T-helper 1 cell treated with Interleukin-12 subunit alpha and Interleukin-12 subunit beta and Interleukin-4 antibody, amounts not matched to agents 30 ng/mL and 1 ng/mL, for 36 hours (primary cell): ENCODE measurements around the gene PSMD5. TPM values are rescaled to one million over a fixed set of nuclear protein-coding genes. Genes with fewer than 3 reads are reported as not detected.
"Not testable (repeated sequence)": the region's sequence is repeated elsewhere in the genome, so short reads cannot be mapped to it uniquely, and the experiment has no call there.

Experiments
- intact Hi-C: fragments of 100-400 bp; cut with micrococcal nuclease; formaldehyde crosslinking; loops from one replicate; pipeline ENCODE4 v1.15.1; 2024
- total RNA-seq: library from RNA; stranded (reverse); gene quantifications from 2 replicates; pipeline ENCODE4 v1.2.3, GENCODE V29; 2022

The PSMD5 gene
- total RNA-seq, 1 donor from 2014 or later, result 53.3 TPM

GRCh38 chr9:120818595-120818994 is 24.1 kb downstream of the PSMD5 start:
- intact Hi-C loops, result no loop called here

GRCh38 chr9:120815075-120815474 is 27.6 kb downstream of the PSMD5 start:
- intact Hi-C loops, result no loop called here

DNA sequence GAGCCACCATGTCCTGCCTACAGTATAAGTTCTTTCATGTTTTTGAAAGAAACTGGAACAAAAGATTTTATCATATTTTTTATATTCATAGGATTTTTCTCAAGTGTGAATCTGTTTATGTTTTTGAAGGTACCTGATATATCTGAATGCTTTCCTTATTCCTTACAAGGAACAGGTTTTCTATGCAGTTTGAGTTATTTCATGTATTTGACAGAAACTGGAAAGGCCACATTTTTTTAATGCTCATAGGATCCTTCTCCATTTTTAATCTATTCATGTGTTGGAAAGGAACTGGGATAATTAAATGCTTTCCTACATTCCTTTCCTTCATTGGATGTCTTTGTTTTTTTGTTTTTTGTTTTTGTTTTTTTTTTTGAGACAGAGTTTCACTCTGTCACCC is 33.8 kb downstream of the PSMD5 start:
- intact Hi-C loops, result no loop called here

- intact Hi-C loops, result no loop called here
Observed at GRCh38 chr9:120807607-120808379, 34.9 kb downstream of the PSMD5 start.

- intact Hi-C loops, result not testable (repeated sequence)
Observed at GRCh38 chr9:120804784-120805363, 37.8 kb downstream of the PSMD5 start.

DNA sequence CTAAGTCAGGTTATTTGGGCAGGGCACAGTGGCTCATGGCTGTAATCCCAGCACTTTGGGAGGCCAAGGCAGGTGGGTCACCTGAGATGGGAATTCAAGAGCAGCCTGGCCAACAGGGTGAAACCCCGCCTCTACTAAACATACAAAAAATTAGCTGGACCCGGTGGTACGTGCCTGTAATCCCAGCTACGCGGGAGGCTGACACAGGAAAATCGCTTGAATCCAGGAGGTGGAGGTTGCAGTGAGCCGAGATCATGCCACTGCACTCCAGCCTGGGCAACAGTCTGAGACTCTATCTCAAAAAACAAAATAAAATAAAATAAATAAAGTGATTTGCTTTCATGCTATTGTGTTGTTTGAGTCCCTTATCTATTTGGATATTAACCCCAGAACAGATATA is 41.3 kb downstream of the PSMD5 start:
- intact Hi-C loops, result no loop called here

DNA sequence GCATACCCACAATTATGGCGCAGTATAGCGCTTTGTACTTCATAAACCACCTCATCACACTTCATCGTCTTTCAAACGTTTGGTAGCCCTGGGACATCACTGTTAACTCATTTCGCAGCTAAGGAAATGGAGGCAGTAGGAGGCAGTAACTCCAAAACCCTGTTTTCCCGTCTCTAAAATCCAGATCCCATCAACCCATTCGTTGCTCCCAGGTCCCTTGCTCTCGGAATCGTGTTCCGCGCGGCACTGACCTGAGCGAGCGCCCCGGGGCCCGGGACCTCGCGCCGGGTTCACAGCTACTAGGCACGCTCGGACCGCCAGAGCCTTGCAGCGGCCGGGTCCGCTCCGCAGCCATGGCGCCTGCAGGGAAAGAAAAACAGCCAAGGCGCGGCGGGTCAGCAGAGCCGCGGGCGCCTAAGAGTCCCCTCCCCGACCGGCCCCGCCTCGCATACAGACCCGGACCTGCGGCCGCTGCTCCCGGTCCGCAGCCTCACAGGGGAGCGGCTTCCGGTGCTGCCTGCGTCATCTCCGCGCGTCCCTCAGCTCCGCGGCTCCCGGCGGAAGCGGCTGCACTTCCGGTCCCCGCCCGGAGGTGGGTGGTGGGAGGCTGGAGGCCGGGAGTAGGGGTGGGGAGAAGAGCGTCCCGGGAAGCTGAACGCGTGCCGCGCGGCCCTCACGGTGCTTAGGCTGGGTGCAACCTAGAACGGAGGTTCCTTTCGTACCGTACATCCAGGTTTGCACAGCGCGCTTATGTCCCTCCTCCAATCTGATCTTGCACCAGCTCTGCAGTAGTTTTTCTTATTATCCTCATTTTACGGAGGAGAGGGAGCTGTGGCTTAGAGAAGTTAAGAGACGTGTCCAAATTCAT is 49.6 kb downstream of the PSMD5 start, which contains the start of gene FBXW2:
FBXW2 (minus strand) TSS at position 519 of the 868 bp plus-strand sequence. CDS start 5,158 bp downstream, outside the sequence.
- intact Hi-C loops, result loop anchor here (1.0 to 5.0 kb wide), 12 partner anchors 36 to 409 kb away; partner anchors contain the start of genes CDK5RAP2, CNTRL, MEGF9 and TRAF1

GRCh38 chr9:120791161-120791560 is 51.6 kb downstream of the PSMD5 start:
- intact Hi-C loops, result loop anchor here (5.0 kb wide), 1 partner anchor 34 kb away; no protein-coding TSS in a partner anchor

DNA sequence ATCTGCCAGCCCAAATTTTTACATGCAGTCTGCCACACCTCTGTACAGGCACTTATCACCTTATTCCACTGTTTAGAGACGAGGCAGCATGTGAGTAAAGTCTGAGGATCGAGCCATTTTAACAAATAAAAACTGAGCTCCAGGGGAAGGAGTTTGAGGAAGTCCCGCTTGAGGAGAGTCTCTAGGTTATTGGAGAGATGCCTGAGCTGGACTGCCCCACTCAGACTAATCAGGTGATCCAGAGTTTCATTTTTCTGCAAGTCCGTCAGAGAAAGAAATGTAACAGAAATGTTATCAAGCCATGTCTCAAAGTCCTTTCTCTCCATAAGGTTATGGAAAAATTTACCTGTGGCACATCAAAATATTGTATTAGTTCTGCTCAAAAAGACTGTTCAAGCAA is 54.8 kb downstream of the PSMD5 start:
- intact Hi-C loops, result no loop called here

DNA sequence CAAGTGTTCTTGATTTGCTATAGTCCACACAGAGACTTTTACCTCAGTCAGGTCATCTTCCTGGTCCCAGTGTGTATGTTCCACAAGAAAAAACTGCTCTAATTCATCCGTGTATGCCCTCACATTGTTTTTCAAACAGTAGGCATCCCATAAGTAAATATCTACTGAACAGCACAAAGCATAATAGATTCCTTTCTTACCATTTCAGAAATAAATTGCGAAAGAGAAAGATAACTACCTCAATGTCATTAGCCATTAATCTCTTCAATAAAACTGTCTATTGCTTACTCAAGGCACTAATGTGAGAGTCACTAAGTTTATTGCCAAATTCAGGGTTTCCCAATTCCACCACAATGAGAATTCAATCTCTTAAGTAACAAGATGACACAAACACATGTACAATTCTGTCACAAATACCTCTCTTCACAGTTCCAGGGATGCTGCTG is 59.1 kb downstream of the PSMD5 start:
- intact Hi-C loops, result no loop called here

- intact Hi-C loops, result no loop called here
Observed at GRCh38 chr9:120781236-120781635, 61.5 kb downstream of the PSMD5 start.

GRCh38 chr9:120780367-120780766 is 62.4 kb downstream of the PSMD5 start:
- intact Hi-C loops, result no loop called here

GRCh38 chr9:120779227-120779626 is 63.5 kb downstream of the PSMD5 start:
- intact Hi-C loops, result no loop called here

GRCh38 chr9:120778758-120779157 is 64.0 kb downstream of the PSMD5 start:
- intact Hi-C loops, result no loop called here

DNA sequence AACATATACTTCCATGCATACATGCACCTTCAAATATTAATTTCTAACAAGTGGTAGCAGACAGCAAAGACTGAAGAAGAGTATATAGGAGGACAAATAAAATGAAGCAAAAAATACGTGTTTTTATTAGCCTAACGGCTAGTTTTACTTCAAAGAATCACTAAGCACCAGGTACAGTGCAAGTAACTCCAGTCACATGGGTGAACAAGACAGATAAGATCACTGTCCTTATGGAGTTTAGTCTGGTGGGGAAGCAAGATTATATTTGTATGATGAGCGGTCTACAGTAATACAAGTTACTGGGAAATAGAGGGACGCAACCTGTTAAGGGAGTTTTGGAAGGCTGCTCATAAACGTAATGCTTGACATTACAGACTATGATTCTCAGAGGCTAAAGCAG is 65.5 kb downstream of the PSMD5 start:
- intact Hi-C loops, result no loop called here

- intact Hi-C loops, result no loop called here
Observed at GRCh38 chr9:120776788-120777187, 65.9 kb downstream of the PSMD5 start.

- intact Hi-C loops, result no loop called here
Observed at GRCh38 chr9:120775859-120776258, 66.9 kb downstream of the PSMD5 start.

- intact Hi-C loops, result no loop called here
Observed at GRCh38 chr9:120774719-120775118, 68.0 kb downstream of the PSMD5 start.

DNA sequence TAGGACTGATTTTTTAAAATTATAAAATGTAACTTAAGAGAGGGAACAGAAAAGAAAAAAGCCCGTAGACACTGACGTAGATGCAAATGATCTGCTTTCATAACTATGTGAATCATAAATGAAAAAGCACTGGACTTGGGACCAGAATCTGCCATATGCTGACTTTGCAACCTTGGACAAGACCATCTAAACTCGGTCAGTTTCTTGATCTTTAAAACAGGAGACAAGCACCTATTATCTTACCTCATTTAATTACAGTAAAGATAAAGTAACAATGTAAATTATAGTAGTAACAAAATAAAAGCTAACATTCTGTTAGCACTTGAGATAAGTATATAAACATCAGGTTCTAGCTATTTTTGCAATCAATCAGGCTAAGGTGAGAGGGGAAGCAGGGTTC is 69.5 kb downstream of the PSMD5 start:
- intact Hi-C loops, result no loop called here

DNA sequence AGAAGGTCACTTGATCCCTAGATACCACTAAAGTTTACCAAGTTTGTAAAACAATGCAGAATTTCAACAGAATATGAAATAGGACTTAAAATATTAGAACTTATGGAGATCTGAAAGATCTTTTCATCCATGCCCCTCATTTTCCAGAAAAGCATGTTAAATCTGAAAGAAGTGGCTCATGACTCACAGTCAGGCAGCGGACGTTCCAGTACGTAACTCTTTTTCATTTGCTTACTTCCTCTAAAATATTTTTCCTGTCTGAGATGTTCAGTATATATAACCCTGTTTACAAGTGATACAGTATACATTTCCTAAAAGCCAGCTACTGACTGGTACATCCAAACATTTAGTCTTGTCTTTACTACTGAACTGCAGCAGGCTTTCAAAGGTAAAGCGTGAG is 71.8 kb downstream of the PSMD5 start:
- intact Hi-C loops, result no loop called here

DNA sequence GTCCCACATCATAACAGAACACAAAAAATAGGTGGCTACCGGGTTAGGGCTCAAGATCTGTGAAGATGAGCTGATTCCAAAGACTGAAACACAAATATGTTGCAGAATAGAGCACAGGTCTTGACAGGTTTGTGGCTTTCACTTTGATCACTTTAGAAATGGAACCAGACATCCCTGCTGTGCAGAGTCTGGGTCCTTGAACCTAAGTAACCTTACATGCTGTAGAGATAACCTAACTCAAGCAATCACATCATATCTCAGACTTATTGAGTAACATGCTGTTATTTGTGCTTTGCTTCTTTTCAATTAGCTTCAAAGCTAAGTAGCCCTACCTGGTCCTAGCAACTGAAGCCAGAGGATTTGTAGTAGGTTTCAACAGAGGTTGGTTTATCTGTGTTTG is 73.8 kb downstream of the PSMD5 start:
- intact Hi-C loops, result loop anchor here (2.0 kb wide), 1 partner anchor 78 kb away; no protein-coding TSS in a partner anchor

DNA sequence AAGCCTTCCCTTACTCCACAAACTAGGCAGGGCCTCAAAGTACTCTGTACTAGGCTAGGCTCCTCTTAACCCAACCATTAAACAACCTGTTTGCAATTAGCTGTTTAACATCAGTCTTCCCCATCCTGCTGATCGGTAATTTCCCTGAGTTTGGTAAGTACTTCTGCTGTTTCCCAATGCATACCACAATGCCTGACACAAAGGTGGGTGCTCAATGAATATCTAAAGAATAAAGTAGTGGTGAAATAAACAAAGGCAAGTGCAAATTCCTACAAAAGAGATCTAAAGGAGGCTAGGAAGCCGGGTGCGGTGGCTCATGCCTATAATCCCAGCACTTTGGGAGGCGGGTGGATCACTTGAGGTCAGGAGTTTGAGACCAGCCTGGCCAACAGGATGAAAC is 74.5 kb downstream of the PSMD5 start:
- intact Hi-C loops, result loop anchor here (2.0 kb wide), 1 partner anchor 79 kb away; no protein-coding TSS in a partner anchor
